Stimulated activated CD4-positive, alpha-beta T cell treated with anti-CD3 and anti-CD28 coated beads, TNF-alpha, amount 100 ng/mL, for 24 hours (primary cell): ENCODE data around the gene PTAFR.
A peak's percentile ranks its signal among the peaks of the same experiment; 100 is the strongest.

Experiments
- DNase-seq, 3 experiments: peaks; one replicate each; pipeline ENCODE4 v3.0.0-alpha.2; 2020; ENCODE audit warnings: low read depth in 3 of 3

Gene PTAFR

GRCh38 chr1:28122183-28122582 lies 54.3 kb downstream of the PTAFR start:
- no peak for DNase-seq

GRCh38 chr1:28119556-28119955 lies 56.9 kb downstream of the PTAFR start:
- no peak for DNase-seq

- no peak for DNase-seq
Observed at GRCh38 chr1:28118640-28119307, 57.7 kb downstream of the PTAFR start.

GRCh38 chr1:28115267-28115666 lies 61.2 kb downstream of the PTAFR start:
- peak in 2 of 3 experiments; percentile 22 to 47 for DNase-seq

GRCh38 chr1:28114844-28115243 lies 61.6 kb downstream of the PTAFR start:
- DNase-seq: no peak

GRCh38 chr1:28113242-28113572 lies 63.3 kb downstream of the PTAFR start:
- no peak for DNase-seq

- no peak for DNase-seq
Observed at GRCh38 chr1:28112388-28113241, 63.9 kb downstream of the PTAFR start.

- no peak for DNase-seq
Observed at GRCh38 chr1:28111157-28111556, 65.3 kb downstream of the PTAFR start.

- no peak for DNase-seq
Observed at GRCh38 chr1:28110555-28110954, 65.9 kb downstream of the PTAFR start.

GRCh38 chr1:28109639-28110038 lies 66.9 kb downstream of the PTAFR start:
- DNase-seq: no peak

- no peak for DNase-seq
Observed at GRCh38 chr1:28108001-28108400, 68.5 kb downstream of the PTAFR start.

- no peak for DNase-seq
Observed at GRCh38 chr1:28104866-28105467, 71.5 kb downstream of the PTAFR start.

- no peak for DNase-seq
Observed at GRCh38 chr1:28102189-28102588, 74.3 kb downstream of the PTAFR start.

- no peak for DNase-seq
Observed at GRCh38 chr1:28099050-28099769, 77.3 kb downstream of the PTAFR start.
